Hindlimb muscle (tissue), 1 donor: Measurements from ENCODE around the gene PTGIR. TPM values are rescaled to one million over a fixed set of nuclear protein-coding genes. Genes with fewer than 3 reads are reported as not detected.

ENCODE experiments used
- DNase-seq: peaks from one replicate; pipeline ENCODE4 v3.0.0-alpha.2; 2013
- polyA plus RNA-seq: library from polyadenylated mRNA; unstranded; fragments of 120-200 nt; gene quantifications from one replicate; pipeline ENCODE4 v1.2.1, GENCODE V29; 2013; ENCODE audit not compliant: insufficient read length

The PTGIR gene
- polyA plus RNA-seq, 1 donor, result 2.3 TPM

DNA sequence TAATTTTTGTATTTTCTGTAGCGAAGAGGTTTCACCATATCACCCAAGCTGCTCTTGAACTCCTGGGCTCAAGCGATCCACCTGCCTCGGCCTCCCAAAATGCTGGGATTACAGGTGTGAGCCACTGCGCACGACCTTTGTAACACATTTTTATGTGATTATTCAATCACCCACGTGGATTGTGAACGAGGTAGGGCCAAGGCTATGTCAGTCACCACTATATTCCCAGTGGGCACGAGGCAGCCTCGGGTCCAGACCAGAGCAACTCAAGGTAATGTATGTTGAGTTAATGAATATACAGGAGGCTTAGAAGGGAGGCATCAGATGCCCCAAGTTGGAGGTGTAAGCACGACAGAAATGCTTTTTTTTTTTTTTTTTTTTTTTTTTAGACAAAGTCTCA, 8.9 kb downstream of the PTGIR start:
- no peak for DNase-seq

DNA sequence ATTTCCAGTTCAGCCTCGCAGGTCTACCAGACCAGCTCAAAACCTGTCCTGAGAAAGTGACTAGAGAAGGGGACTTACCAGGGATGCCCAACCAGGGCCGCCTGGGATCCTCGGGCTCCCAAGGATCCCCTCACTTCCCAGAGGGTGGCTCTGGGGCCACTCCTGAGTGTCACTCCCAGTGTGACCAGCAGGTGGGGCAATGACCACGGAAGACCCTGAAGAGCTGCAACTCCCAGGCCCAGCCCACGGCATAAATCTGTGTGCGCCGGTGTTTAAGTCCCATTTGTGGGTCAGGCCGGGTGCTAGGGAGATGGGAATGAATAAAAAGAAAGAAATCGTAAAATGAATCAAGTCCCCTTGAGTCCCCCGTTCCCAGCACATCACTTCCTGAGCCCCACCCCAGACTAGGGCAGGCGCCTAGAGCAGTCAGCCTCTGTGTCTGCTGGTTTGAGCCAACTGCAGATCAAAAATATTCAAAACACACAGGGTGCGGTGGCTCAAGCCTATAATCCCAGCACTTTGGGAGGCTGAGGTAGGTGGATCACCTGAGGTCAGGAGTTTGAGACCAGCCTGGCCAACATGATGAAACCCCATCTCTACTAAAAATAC, 10.7 kb downstream of the PTGIR start:
- DNase-seq, result peak; percentile 84

DNA sequence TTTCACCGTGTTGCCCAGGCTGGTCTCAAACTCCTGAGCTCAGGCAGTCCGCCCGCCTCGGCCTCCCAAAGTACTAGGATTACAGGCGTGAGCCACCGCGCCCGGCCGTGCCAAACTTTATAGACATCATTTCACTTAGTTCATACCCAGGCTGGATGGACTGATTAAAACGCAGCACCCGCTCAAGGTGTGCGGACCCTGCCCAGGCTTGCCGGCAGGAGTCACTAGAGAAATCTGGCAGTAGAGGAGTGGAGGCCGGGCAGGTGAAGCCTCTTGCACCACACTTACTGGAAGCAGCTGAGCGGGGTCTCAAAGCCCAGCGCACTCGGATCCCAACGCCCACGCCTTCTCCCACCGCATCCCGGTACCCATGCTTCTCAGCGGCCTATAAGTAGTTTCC, 11.4 kb downstream of the PTGIR start:
- no peak for DNase-seq

DNA sequence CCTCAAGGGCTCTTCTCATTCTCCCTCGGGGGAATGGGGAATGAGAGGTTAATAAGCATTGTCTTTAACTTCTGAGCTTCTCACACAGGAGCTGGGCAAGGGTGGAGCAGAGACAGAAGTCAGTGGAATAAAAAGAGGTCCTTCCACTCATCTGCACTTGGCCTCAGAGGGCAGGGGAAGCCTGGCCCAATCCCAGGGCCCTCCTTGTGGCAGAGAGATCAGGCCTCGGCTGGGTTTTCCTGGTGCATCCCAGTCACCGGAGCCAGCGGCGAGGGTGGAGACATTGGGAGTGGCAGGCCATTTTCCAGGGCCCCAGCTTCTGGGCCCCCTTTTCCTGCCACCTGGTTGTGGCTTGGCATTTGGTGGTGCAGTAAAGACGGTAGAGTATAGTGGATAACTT, 13.1 kb downstream of the PTGIR start:
- DNase-seq, result no peak

DNA sequence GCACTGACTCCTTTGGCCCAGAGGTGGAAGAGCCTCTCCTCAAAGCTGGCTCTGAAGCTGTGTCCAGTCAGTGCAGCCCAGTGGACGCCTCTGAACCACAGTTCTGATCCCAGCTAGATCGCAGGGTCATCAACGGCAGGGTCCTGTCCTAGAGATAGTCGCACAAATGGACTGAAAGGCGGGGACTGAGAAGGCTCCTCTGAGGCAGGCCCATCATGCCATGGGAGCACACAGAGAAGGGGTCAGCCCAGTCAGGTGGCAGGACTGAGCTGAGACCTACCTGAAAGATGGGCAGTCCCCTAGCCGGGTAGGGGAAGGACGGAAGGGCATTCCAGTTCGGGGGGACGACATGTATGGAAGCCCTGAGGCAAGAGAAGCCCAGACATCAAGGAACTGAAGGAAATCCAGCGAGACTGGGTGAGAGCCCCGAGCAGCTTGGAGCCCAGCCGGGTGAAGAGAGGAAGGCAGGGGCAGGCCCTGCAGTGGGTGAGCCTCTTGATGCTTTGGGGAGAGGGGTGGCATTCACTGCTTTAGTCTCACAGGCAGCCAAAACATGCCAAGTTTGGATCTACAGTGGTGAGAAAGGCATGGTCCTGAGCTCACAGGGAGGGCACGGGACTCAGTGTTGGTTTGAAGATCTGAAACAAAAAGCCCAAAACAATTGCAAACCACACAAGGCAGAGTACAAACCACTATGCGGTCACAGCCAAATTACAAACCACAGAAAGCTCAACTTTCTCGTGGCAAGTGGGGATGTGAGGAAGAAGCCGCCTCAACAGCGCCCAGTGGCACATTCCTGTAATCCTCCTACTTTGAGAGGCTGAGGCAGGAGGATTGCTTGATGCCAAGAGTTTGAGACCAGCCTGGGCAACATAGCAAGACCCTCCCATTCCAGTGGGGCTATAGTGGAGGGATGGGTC, 13.8 kb downstream of the PTGIR start:
- DNase-seq, result no peak

DNA sequence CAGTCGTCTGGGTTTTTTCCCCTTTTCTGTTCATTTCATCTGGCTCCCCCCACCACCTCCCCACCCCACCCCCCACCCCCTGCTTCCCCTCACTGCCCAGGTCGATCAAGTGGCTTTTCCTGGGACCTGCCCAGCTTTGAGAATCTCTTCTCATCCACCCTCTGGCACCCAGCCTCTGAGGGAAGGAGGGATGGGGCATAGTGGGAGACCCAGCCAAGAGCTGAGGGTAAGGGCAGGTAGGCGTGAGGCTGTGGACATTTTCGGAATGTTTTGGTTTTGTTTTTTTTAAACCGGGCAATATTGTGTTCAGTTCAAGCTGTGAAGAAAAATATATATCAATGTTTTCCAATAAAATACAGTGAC, 14.5 kb downstream of the PTGIR start:
- no peak for DNase-seq

DNA sequence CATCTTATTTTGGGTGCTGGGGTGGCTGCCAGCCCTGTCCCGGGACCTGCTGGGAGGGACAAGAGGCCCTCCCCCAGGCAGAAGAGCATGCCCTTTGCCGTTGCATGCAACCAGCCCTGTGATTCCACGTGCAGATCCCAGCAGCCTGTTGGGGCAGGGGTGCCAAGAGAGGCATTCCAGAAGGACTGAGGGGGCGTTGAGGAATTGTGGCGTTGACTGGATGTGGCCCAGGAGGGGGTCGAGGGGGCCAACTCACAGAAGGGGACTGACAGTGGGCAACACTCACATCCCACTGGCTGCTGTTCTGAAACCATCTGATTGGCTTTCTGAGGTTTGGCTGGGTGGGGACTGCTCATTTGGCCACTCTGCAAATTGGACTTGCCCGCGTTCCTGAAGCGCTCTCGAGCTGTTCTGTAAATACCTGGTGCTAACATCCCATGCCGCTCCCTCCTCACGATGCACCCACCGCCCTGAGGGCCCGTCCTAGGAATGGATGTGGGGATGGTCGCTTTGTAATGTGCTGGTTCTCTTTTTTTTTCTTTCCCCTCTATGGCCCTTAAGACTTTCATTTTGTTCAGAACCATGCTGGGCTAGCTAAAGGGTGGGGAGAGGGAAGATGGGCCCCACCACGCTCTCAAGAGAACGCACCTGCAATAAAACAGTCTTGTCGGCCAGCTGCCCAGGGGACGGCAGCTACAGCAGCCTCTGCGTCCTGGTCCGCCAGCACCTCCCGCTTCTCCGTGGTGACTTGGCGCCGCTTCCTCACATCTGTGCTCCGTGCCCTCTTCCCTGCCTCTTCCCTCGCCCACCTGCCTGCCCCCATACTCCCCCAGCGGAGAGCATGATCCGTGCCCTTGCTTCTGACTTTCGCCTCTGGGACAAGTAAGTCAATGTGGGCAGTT, 15.1 kb downstream of the PTGIR start:
- DNase-seq, result no peak

DNA sequence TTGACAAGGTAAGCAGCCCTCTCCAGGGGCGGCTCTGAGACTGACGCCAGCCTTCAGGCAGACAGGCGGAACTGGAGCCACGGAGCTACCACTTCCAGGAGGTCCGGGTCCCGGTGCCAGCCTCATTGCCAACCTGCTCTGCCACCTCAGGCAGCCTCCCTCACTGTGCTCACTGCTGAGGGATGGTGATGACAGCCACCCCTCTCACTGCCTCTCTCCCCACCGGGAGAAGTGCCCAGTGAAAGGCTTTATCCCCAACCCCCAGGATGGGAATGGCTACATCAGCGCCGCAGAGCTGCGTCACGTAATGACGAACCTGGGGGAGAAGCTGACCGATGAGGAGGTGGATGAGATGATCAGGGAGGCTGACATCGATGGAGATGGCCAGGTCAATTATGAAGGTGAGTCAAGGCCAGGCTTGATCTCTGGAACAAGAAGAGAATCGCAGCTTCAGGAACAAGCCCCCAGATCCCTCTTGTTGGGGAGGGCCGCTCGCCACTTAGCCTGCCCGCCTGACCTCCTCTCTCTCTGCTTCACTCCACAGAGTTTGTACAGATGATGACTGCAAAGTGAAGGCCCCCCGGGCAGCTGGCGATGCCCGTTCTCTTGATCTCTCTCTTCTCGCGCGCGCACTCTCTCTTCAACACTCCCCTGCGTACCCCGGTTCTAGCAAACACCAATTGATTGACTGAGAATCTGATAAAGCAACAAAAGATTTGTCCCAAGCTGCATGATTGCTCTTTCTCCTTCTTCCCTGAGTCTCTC, 16.1 kb downstream of the PTGIR start:
- DNase-seq, result no peak

DNA sequence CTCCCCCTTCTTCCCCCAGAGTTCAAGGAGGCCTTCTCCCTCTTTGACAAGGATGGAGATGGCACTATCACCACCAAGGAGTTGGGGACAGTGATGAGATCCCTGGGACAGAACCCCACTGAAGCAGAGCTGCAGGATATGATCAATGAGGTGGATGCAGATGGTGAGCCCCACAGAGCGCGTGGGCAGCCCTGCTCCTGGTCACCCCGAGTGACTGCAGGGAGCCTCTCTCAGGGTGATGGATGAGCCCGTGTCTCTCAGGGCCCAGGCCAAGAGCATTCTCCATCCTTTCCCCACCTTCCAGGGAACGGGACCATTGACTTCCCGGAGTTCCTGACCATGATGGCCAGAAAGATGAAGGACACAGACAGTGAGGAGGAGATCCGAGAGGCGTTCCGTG, 16.7 kb downstream of the PTGIR start:
- DNase-seq, result no peak

DNA sequence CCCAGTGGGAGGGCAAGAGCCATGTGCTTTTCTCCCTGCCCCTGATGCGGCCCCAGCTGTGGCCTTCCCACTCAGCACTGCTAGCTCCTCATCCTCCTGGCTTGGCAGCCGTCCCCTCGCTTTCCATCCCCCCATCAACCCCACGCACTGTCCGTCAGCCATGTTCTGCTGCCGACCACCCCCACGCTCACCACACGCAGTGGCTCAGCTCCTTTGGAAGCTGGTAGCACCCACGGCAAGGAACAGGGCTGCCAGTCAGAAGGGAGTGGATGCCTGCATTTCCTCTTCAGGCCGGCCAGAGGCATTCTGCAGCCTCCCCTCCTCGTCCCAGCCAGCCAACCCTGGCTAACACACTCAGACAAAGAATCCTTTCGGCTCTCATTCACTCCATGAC, 17.4 kb downstream of the PTGIR start:
- DNase-seq, result no peak

DNA sequence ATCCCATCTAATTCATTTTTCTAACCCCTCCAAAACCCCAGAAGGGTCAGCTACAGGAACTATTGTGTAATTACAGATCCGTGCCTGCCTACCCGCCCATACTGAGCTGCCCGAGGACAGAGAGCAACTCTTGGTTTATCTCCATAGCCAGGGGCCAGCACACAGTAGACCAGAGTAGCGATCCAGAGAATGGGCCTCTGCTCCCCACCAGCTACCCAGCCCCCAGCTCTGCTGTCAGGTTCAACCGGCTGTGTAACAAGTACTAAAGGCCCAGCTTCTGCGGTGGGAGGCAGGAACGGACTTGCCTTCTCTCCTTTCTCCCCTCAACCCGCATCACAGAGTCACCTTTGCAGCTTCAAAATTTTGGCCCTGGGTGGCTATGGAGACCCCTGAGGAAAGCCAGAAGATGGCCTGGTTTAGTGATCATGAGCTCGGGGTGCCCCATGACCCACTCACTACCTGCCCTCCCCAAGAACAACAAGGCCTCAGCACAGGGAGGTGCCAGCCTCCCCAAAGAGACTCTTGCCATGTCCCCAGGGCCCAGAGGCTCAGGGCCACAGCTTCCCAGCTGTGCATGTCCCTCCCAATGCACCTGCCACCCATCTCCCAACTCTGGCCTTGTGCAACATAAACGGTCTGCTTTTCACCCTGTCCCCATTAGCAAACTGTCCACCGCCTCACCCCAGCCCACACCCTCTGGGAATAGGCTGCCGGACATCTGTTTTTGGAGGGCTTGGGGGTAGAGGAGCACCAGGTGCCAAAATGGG, 18.0 kb downstream of the PTGIR start:
- no peak for DNase-seq

DNA sequence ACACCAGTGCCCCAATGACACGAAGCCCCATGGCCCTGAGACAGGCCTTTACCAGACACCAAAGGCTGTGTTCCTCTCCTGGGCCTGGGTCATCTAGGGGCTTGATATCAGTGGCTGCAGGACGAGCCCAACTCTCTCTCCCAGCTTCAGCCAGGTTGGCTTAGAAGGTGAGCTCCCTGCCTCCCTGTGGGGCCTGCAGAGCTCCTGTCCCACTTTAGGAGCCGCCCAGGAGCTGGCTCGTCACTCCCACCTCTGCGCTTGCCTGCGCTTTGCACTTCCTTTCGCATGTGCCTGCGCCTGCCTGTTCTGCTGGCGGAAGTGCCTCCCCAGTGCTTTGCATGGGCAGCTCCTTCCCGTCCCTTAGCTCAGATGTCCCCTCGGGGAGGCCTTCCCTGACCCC, 18.9 kb downstream of the PTGIR start:
- DNase-seq, result no peak

DNA sequence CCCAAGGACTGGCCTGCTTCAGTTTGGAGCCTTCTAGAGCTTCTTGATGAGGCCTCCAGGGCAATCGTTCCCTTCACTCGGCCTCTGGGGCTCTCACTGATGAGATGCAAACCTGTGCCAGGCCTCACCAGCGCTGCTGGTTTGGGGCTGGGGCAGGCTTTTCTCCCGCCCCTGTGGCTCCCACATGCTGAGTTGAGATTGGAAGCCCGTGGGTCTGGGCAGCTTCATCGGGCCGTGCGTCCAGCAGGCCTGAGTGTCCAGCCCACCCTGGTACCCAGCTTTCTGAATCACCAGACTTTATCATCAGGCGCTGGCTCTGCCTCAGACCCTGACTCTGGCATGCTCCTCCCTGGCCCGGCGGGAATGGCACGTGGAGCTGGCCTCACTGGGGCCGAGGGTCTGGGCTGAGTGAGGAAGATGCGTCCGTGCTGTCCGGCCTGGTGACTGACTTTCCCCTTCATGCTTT, 19.5 kb downstream of the PTGIR start:
- DNase-seq, result no peak

DNA sequence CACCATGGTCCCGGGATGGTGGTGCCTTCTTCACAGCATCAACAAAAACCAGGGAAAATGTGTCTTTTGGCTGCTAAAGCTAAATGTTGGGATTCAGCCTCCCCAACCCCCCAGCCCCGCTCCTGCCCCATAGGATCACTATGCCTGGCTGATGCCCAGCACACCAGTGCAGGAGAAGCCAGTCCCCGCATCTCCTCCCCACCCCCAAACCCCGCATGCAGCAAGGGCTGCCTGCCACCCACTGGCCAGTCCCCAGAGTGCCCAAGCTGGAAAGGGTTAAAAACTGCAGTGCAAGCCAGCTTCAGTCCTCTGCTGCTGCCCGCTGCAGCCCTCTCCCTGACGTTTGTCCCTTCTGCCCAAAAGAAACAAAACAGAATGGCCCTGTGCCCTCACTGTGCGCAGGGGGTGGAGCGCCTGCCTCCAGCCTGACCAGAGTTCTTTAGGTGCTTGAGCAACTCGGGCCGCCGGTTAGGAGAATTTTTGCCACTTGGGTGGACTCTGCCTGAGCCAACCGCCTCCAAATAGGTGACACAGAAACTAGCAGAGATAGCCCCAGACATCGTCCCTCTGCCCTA, 20.0 kb downstream of the PTGIR start:
- no peak for DNase-seq

DNA sequence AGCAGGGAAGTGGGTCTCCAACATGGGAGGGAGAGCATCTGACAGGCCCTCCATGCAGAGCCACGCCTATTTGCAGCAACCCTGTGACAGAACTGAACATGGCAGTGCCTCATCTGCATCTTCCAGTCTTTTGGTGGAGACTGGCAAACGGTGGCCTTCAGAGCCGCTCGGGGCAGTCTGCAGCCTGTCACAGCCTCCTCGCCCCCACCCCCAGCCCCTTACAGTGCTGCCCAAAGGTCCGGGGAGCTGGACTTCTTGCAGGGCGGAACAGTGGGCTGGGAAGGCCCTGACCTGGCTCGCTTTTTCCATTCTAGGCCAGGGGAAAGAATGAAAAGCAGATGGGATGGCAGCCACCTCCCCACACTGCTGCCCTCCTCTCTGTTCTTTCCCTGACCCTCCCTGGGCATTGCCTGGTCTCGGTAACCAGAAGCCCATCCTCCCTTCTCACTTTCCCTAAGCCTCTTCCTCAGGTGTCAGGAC, 21.1 kb downstream of the PTGIR start:
- no peak for DNase-seq

DNA sequence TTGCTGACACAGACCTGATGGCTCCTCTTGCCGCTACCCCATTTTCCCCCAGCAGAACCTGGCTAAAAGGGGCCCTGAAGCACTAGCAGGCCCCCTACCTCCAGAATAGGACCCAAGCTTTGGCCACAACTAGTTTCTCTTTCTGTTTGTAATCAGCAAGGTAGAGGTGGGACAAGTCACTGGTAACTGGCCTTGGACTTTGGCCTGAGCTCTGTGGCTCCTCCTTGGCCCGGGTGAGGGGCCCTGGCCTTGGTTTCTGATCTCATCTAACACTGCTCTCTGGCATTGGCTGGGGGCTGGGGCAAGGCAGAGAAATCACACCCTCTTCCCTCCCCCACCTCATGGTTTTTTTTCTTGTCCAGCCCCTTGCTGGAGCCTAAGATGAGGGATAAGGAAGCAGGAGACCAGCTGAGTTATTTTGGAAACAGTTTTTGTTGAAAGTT, 21.7 kb downstream of the PTGIR start:
- DNase-seq, result no peak

DNA sequence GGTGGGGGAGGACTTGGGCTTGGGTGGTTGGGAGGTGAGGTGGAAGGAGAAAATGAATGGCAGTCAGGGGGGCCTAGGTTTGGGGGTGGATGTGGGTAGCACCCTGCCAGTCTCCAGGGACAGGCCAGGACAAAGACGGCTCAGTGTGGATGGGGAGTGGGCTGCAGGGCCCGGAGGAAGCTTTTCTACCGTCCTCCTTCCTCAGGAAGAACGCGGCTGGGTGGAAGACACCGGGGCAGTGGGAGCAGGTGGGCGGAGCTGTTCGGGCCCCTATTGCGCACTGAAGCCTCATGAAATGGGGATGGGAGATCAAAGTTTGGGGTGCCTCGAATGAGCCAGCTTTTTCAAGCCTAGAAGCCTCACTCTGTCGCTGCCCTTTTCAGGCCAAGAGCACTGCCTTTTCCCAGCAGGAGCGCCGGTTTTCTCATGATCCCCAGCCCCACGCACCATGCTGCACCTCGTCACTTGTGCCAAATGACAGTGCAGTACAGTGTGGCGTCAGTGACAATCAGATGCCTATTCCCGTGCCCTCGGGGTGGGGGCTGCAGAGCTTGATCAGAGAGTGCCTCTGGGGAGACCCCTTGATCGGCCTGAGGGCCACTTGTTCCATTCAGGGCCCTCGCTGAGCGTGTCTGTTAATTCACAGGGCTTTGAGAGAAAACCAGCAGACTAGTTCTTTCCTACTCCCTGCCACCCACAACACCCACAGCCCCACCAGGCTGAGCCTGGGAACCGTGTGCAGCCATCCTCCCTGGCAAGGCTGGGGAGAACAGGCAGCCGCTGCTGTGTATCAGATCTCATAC, 22.3 kb downstream of the PTGIR start:
- no peak for DNase-seq

DNA sequence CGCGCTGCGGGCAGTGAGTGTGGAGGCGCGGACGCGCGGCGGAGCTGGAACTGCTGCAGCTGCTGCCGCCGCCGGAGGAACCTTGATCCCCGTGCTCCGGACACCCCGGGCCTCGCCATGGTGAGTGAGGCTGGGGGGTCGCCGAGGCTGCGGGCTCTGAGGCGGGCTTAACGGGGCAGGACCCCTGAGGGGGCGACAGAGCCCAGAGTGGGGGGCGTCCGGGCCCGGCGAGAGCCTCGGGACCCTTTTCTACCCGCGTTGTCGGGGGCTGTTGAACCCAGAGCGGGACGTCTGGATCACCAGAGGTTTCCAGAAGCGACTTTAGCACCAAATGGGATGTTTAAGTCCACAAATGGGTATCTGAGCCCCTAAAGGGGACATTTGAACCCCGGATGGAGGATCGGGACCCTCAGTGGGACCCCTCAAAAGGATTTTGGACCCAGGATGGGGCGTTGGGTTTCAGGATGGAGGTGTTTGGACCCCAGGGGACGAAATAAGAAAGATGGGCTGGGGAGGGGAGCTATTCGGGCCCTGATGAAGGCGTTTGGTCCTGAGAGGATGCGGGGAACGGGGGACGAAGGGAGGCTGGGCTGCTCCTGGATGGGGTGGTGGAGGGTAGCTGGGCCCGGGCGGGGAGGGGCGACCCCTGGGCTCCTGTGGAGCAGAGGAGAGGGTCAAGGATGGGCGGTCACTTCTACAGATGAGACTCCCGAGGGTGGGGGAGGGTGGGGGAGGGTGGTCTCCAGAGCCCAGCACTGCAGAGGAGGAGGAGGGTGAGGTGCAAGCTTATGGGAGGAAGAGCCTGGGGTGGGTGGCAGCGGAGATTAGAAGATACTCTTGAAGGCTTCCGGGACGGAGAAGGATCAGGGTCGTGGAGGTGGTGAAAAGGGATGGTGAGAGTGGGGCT, 23.3 kb downstream of the PTGIR start, which contains the start of gene CALM3:
CALM3 (plus strand) TSS at position 13 of the 907 bp plus-strand sequence; CDS start at position 118, 105 bp downstream.
- no peak for DNase-seq
